GM18873 (cell line): Measurements from ENCODE around the gene ADK.

Experiments
- ATAC-seq: cut with Tn5 transposase; IDR thresholded peaks from one replicate; pipeline ENCODE4 v1.9.1; 2021; ENCODE audit warnings: mild to moderate bottlenecking, moderate library complexity, moderate number of reproducible peaks; ENCODE audit not compliant: unreplicated experiment, low FRiP score

ADK gene

GRCh38 chr10:74400186-74400585 lies 249.2 kb downstream of the ADK start:
- no peak for ATAC-seq

DNA sequence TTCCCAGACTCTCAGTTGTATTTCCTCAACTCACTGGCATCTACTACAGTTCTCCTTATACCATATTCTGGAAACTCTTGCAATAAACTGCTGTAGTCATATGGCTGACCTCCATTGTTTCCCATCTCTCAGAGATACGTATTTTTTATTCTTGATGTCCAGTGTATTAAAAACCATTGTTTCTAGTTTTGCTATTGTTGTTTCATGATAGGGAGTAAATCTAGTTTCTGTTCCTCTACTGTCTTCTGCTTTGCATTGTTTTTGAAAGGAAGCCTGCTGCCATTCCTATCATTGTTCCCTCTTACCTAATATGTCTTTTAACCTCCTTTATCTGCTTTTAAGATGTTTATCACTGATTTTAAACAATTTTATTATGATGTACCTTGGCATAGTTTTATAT lies 255.0 kb downstream of the ADK start:
- ATAC-seq: no peak

GRCh38 chr10:74415146-74415839 lies 264.3 kb downstream of the ADK start:
- ATAC-seq: no peak

DNA sequence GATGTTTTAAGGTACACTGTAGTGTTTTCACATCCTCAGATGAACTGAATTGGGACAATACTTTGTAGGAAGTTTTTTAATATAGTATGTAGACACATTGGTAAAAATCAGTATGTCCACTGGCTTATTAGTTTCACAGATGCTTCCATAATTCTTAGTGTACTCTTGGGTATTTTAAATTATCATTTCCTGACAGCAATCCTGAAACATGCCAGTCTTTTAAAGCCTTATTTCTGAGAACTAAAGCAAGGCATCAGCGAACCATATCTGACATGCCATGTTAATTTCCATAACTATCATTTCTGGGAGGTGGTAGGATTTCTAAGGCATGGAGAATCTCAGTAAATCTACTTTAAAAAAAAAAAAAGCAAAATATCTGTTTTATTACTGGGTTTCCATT lies 266.4 kb downstream of the ADK start:
- ATAC-seq: no peak

- no peak for ATAC-seq
Measured at GRCh38 chr10:74418285-74418872, 267.4 kb downstream of the ADK start.

DNA sequence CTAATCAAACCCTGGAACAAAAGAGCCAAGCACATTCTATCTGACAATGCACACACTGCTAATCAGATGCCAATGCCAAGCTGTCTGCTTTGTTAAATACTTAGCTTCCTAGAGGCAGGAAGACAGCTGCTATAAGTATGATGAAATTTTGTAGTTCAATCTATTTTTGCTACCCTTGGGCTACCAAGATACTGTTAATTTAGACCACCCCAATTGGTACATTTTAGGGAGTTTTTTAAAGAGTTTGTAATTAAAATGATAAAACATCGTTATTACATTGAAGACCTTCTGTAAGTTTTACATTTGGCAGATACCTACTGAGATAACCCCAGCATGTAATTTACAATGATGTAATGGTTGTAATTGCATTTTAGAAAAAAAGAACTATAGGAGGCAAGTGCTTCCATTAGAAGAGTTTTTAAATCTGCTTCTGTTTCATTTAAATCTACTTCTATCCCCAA lies 268.5 kb downstream of the ADK start:
- ATAC-seq: no peak

- no peak for ATAC-seq
Measured at GRCh38 chr10:74419958-74420375, 268.9 kb downstream of the ADK start.

- ATAC-seq: no peak
Measured at GRCh38 chr10:74424565-74424964, 273.5 kb downstream of the ADK start.

- no peak for ATAC-seq
Measured at GRCh38 chr10:74425456-74426001, 274.5 kb downstream of the ADK start.

GRCh38 chr10:74431816-74432215 lies 280.8 kb downstream of the ADK start:
- no peak for ATAC-seq

GRCh38 chr10:74432841-74433594 lies 282.0 kb downstream of the ADK start:
- no peak for ATAC-seq

GRCh38 chr10:74433595-74433956 lies 282.6 kb downstream of the ADK start:
- ATAC-seq: no peak

DNA sequence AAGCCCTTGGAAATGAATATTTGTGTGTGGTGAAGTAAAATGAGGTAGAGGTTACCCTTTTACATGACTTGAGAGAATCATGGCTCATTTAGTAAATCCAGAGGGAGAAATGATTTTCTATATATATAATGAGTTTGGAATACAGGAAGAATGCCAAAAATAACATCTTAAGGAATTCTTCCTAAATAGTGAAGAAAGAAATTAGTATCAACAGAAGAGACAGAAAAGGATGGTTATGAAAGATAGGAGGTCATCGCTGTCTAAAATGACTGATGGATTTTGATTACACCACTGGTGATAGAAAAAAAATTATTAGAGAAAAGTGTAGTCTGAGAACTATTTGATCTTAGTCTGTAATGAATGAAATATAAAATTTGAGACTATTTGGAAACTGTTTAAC lies 283.0 kb downstream of the ADK start:
- no peak for ATAC-seq

DNA sequence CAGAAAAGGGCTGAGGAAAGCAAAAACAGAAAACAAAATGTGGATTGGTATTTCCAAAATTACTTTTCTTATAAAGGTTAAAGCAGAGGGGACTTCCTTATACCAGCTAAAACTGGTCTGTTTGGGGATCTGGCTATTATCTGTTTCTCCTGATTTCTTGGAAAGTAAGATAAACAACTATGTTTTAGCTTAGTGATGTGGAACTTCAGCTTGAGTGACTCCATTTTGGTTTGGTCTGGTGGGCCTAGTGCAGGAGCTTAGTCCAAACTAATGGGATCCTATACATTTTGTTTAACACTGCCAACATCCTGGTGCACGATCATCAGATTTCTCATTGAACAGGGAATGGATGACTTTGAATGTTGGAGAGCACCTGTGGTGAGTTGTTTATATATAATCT lies 283.5 kb downstream of the ADK start:
- ATAC-seq: no peak

- ATAC-seq: no peak
Measured at GRCh38 chr10:74436523-74437170, 285.6 kb downstream of the ADK start.

DNA sequence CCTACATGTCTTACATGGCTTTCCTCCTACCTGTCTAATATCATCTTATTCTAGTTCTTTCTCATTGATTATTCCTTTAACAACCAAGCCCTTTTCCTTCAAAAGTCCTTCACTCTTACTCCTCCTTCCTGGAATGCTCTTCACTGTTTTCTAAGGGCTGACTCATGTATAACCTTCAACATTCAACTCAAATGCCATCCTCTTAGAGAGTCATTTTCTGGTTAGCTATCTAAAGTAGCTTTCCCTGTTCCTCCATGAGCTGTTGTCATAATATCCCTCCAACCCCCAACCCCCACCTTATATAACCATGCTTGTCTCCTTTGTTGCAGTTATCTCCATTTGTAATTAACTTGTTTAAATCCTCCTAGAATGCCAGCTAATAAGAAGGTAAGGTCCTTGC lies 286.8 kb downstream of the ADK start:
- no peak for ATAC-seq

DNA sequence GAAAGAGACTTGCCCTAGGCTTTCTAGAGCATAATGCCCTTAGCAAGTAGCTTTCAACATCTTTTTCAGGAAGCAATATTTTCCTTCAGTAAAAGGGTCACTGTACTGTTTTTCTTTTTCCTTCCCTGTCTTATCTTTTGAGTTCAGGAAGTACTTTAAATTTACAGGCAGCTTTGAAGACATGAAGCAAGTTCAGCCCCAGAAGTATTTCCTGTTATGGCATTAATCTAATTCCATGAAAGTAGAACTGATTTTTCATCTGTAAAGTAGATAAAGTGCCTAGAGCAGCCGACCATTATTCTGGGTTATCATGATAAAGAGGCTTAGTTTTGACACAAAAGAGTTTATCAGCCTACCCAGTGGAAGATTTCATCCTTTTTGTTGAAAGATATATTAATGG lies 288.2 kb downstream of the ADK start:
- ATAC-seq: no peak

GRCh38 chr10:74445493-74445892 lies 294.5 kb downstream of the ADK start:
- no peak for ATAC-seq

GRCh38 chr10:74450602-74451001 lies 299.6 kb downstream of the ADK start:
- ATAC-seq: no peak

GRCh38 chr10:74451127-74451829 lies 300.3 kb downstream of the ADK start:
- no peak for ATAC-seq
